IMR-90 (cell line): ENCODE results near the gene PLPP7. TPM values are rescaled to one million over a fixed set of nuclear protein-coding genes. Genes with fewer than 3 reads are reported as not detected.
A peak's percentile ranks its signal among the peaks of the same experiment; 100 is the strongest.

Experiments used
- ATAC-seq: fragments of 200-7000 bp; cut with Tn5 transposase; 2 replicates; pipeline ENCODE4 v1.9.1; 2020; ENCODE audit warnings: low read depth, mild to moderate bottlenecking, moderate library complexity
- BruUV-seq: library from RNA; stranded (reverse); fragments of 400-500 nt; replicated peaks from 2 replicates; lab custom pipeline; 2021; lab: Mats Ljungman, UMichigan
- CTCF ChIA-PET: fragments of 300-600 bp; formaldehyde crosslinking; extraction: SDS; loops from one replicate; lab custom pipeline; 2021; ENCODE audit warnings: antibody characterized with exemption; lab: Yijun Ruan, JAX
- POLR2A ChIA-PET: fragments of 300-600 bp; sonication (Branson Sonifier 250); formaldehyde crosslinking; loops from one replicate; lab custom pipeline; 2022; ENCODE audit warnings: antibody characterized with exemption; ENCODE audit not compliant: unreplicated experiment; lab: Charles Lee
- DNase-seq: peaks from one replicate; pipeline ENCODE4 v3.0.0; 2013
- H2AFZ ChIP-seq: replicated peaks from 2 replicates; pipeline ENCODE3; 2013; ENCODE audit warnings: low read length, mild to moderate bottlenecking; ENCODE audit not compliant: poor library complexity
- H2AK5ac ChIP-seq: 2 replicates; pipeline ENCODE4 v1.6.1; 2013; ENCODE audit warnings: low read depth, low read length, inconsistent platforms
- H2AK9ac ChIP-seq: replicated peaks from 2 replicates; pipeline ENCODE3; 2013; ENCODE audit warnings: mild to moderate bottlenecking, low read depth, low read length, moderate library complexity; ENCODE audit not compliant: poor library complexity
- H2BK120ac ChIP-seq: 2 replicates; pipeline ENCODE4 v1.6.1; 2013; ENCODE audit warnings: low read depth, low read length, inconsistent platforms
- H2BK15ac ChIP-seq: 3 replicates; pipeline ENCODE4 v1.6.1; 2013; ENCODE audit warnings: low read depth, low read length, inconsistent platforms
- H2BK20ac ChIP-seq: 2 replicates; pipeline ENCODE4 v1.6.1; 2013; ENCODE audit warnings: low read depth, mild to moderate bottlenecking, inconsistent platforms, low read length, moderate library complexity
- H2BK5ac ChIP-seq: 2 replicates; pipeline ENCODE4 v1.6.1; 2013; ENCODE audit warnings: mild to moderate bottlenecking, low read depth, low read length, inconsistent platforms; ENCODE audit not compliant: poor library complexity, severe bottlenecking
- H3K14ac ChIP-seq: replicated peaks from 2 replicates; pipeline ENCODE4 v1.6.1; 2013; ENCODE audit warnings: low read depth, low read length, inconsistent platforms
- H3K18ac ChIP-seq: 2 replicates; pipeline ENCODE4 v1.6.1; 2013; ENCODE audit warnings: low read depth, low read length, control low read depth
- H3K23ac ChIP-seq: 2 replicates; pipeline ENCODE4 v1.6.1; 2013; ENCODE audit warnings: low read depth, low read length, inconsistent platforms
- H3K27ac ChIP-seq: 2 replicates; pipeline ENCODE4 v1.5.1; 2013; ENCODE audit warnings: mild to moderate bottlenecking, control low read depth, low read length; ENCODE audit not compliant: insufficient read depth
- H3K27me3 ChIP-seq: 2 replicates; pipeline ENCODE4 v1.6.1; 2013; ENCODE audit warnings: low read length; ENCODE audit not compliant: control insufficient read depth, insufficient read depth
- H3K36me3 ChIP-seq: 2 replicates; pipeline ENCODE4 v1.6.1; 2013; ENCODE audit warnings: low read length, mixed read lengths; ENCODE audit not compliant: control insufficient read depth, insufficient read depth
- H3K4ac ChIP-seq: 2 replicates; pipeline ENCODE4 v1.6.1; 2013; ENCODE audit warnings: low read depth, low read length, inconsistent platforms
- H3K4me1 ChIP-seq: 2 replicates; pipeline ENCODE4 v1.6.1; 2013; ENCODE audit warnings: low read length, mixed read lengths; ENCODE audit not compliant: control insufficient read depth, insufficient read depth
- H3K4me2 ChIP-seq: 2 replicates; pipeline ENCODE4 v1.6.1; 2013; ENCODE audit warnings: low read depth, mild to moderate bottlenecking, control low read depth, low read length, moderate library complexity
- H3K4me3 ChIP-seq: 2 replicates; pipeline ENCODE4 v1.5.1; 2013; ENCODE audit warnings: low read depth, mild to moderate bottlenecking, control low read depth, low read length, moderate library complexity; ENCODE audit not compliant: insufficient read depth
- H3K56ac ChIP-seq: 2 replicates; pipeline ENCODE4 v1.6.1; 2013; ENCODE audit warnings: low read length, inconsistent platforms; ENCODE audit not compliant: insufficient read depth; ENCODE audit errors: extremely low read depth
- H3K79me1 ChIP-seq, 2 experiments: 2 replicates each; pipeline ENCODE4 v1.6.1; 2013; ENCODE audit warnings: low read length in 2 of 2, inconsistent platforms in 1 of 2, low read depth in 1 of 2
- H3K9ac ChIP-seq: 2 replicates; pipeline ENCODE4 v1.6.1; 2013; ENCODE audit warnings: low read depth, low read length, control low read depth
- H3K9me1 ChIP-seq: 2 replicates; pipeline ENCODE4 v1.6.1; 2013; ENCODE audit warnings: low read length, inconsistent platforms; ENCODE audit not compliant: insufficient read depth
- H3K9me3 ChIP-seq: 2 replicates; pipeline ENCODE4 v1.6.1; 2013; ENCODE audit warnings: low read length; ENCODE audit not compliant: control insufficient read depth, insufficient read depth
- H4K20me1 ChIP-seq: 2 replicates; pipeline ENCODE4 v1.6.1; 2013; ENCODE audit warnings: low read length, inconsistent platforms; ENCODE audit not compliant: insufficient read depth
- H4K5ac ChIP-seq: 2 replicates; pipeline ENCODE4 v1.6.1; 2013; ENCODE audit warnings: mild to moderate bottlenecking, low read depth, low read length, control low read depth
- H4K8ac ChIP-seq, 2 experiments: 2 replicates each; pipeline ENCODE4 v1.6.1; 2013; ENCODE audit warnings: low read depth in 2 of 2, low read length in 2 of 2, control low read depth in 1 of 2, inconsistent platforms in 1 of 2
- H4K91ac ChIP-seq: 2 replicates; pipeline ENCODE4 v1.6.1; 2013; ENCODE audit warnings: low read depth, low read length, inconsistent platforms; ENCODE audit not compliant: insufficient read depth
- BHLHE40 ChIP-seq: fragments of 150-350 bp; IDR thresholded peaks from 2 replicates; pipeline ENCODE4 v1.6.1; 2016; ENCODE audit warnings: mild to moderate bottlenecking, low read depth, low read length
- CHD1 ChIP-seq: IDR thresholded peaks from 2 replicates; pipeline ENCODE4 v1.6.1; 2012; ENCODE audit warnings: low read depth, low read length, improper control_type of control experiment
- CTCF ChIP-seq: conservative IDR thresholded peaks from 2 replicates; pipeline ENCODE4 v1.5.1; 2012; ENCODE audit warnings: mild to moderate bottlenecking, low read depth, low read length, improper control_type of control experiment
- FOS ChIP-seq: fragments of 150-350 bp; IDR thresholded peaks from 2 replicates; pipeline ENCODE4 v1.6.1; 2016; ENCODE audit warnings: low read depth, low read length
- RFX5 ChIP-seq: IDR thresholded peaks from 2 replicates; pipeline ENCODE4 v1.8.0; 2012; ENCODE audit warnings: low read depth, mild to moderate bottlenecking, low read length, moderate library complexity
- USF2 ChIP-seq: fragments of 150-350 bp; IDR thresholded peaks from 2 replicates; pipeline ENCODE4 v1.6.1; 2017; ENCODE audit warnings: mild to moderate bottlenecking, antibody characterized with exemption, low read length, low read depth
- WGBS, 2 experiments: methylation state at CpG; one replicate each; pipeline versions ENCODE4 v1.1.5 to v1.1.7; 2013; ENCODE audit warnings: missing lambda C conversion rate in 2 of 2; ENCODE audit not compliant: insufficient read length in 1 of 2; ENCODE audit errors: extremely low coverage in 2 of 2; 5-methylcytosine and 5-hydroxymethylcytosine counted together
- dilution Hi-C: fragments of 300-500 bp; cut with HindIII; formaldehyde crosslinking; loops from one replicate; pipeline ENCODE4 v1.14.3; 2018; ENCODE audit warnings: low sequenced_read_pairs; ENCODE audit not compliant: unreplicated experiment
- in situ Hi-C: fragments of 300-500 bp; cut with MboI; formaldehyde crosslinking; loops from 3 replicates; pipeline ENCODE4 v1.14.3; 2019; ENCODE audit warnings: low sequenced_read_pairs, inconsistent platforms, mixed read lengths
- intact Hi-C: fragments of 100-400 bp; cut with micrococcal nuclease; formaldehyde crosslinking; loops from 2 replicates; pipeline ENCODE4 v1.10.0; 2022
- polyA plus RNA-seq, 3 experiments: library from polyadenylated mRNA; depleted of rRNA; stranded (reverse); fragments of >200 nt; gene quantifications; 2 replicates each; pipeline ENCODE4 v1.2.3, GENCODE V29; 2012; ENCODE audit warnings: low replicate concordance in 1 of 3
- total RNA-seq: library from RNA; depleted of rRNA; stranded (reverse); fragments of >200 nt; gene quantifications from 2 replicates; pipeline ENCODE4 v1.2.3, GENCODE V29; 2012

Gene PLPP7
- total and polyA plus RNA-seq, 2 of the 4 experiments (the other 2 are of a cell fraction), result 0.54 to 1.2 TPM

- TF ChIP-seq RFX5, result no peak
These were observed 13.2 kb upstream of the PLPP7 start, which contains the start of gene FAM78A (continued) for GRCh38 chr9:131276094-131276888.

- Histone ChIP-seq H2AFZ (peak overlapping the region; percentile 79), H3K9me3 (no peaks in the 10 kb centered on the region), H3K36me3 (no peaks in the 10 kb centered on the region), H3K4me3 (peak overlapping the region; percentile 18; the same call in 1 of the 2 replicates), H4K8ac (no peak overlapping the region), H3K56ac (no peak overlapping the region), H2AK5ac (no peak overlapping the region), H3K18ac (no peak overlapping the region), H3K27me3 (peaks cover 57% of the 10 kb centered on the region), H4K91ac (no peak overlapping the region), H2BK120ac (no peak overlapping the region), H2AK9ac (no peak overlapping the region), H3K23ac (no peak overlapping the region), H3K79me1 (no peaks in the 10 kb centered on the region), H2BK15ac (no peak overlapping the region), H4K5ac (no peak overlapping the region), H2BK5ac (no peak overlapping the region), H2BK20ac (no peak overlapping the region), H3K4me2 (no peak overlapping the region), H3K27ac (no peak overlapping the region), H3K9me1 (no peaks in the 10 kb centered on the region), H3K4me1 (no peaks in the 10 kb centered on the region), H3K9ac (no peak overlapping the region), H3K14ac (no peak overlapping the region), H3K4ac (no peak overlapping the region), H4K20me1 (no peaks in the 10 kb centered on the region)
- WGBS, 2 experiments, result 2% methylated on average over 37 of the region's 60 CpGs; no CpG with 5 or more reads in 1 of the 2 experiments
- ChIA-PET POLR2A (no interaction called here), CTCF (no interaction called here)
- DNase-seq (no peak), ATAC-seq (no peak)
- intact Hi-C loops (loop anchor here (2.0 kb wide), 1 partner anchor 74 kb away; no protein-coding TSS in a partner anchor), dilution Hi-C loops (no loop called here), in situ Hi-C loops (no loop called here)
- BruUV-seq, result no TSS peak
- no peak for TF ChIP-seq BHLHE40
- TF ChIP-seq USF2, result no peak
- TF ChIP-seq CTCF, result no peak
- no peak for TF ChIP-seq CHD1
- TF ChIP-seq FOS, result no peak
These were observed 12.6 kb upstream of the PLPP7 start for GRCh38 chr9:131276891-131277286.
